ENCODE measurements around the gene KCNAB3. TPM values are rescaled to one million over a fixed set of nuclear protein-coding genes. Genes with fewer than 3 reads are reported as not detected.

The KCNAB3 gene
- total RNA-seq, 8 experiments from 2014 or later: 0.25 to 17.2 (median 1.9) TPM

DNA sequence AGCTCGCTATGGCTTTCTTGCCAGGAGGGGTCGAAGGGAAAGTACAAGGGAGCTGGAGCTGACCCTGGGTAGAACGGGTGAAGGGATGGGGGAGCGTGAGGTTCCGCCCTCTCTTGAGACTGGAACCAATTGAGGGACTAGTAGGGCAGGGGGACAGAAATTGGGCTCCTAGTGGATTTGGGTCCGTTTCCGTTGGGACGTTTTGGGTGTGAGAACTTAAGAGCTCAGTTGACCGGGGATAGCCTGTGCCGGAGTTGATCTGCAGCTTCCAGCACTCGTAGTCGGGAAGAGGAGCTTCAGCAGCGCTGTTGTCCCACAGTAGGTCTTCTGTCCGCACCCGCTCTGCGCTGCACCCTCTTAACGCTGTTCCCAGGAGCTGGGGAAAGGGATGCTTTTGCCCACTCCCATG is 2.8 kb upstream of the KCNAB3 start:
- Histone ChIP-seq H3K27ac (peak overlapping the region; percentile 56 to 60), H3K4me1 (replicated peaks in 1 of 2) (peaks cover 27% of the 10 kb centered on the region in 2 donors), H3K4me3 (peak overlapping the region; percentile 59 to 96 (median 63))
- ATAC-seq (replicated peaks in 6 of 8): peak in 7 of 8 experiments; percentile 1 to 27 (median 12)
- in situ Hi-C loops (cut with MboI; ENCODE audit: low pct_unique_long_range_greater_than_20kb in 2 of 9, low sequenced_read_pairs in 9 of 9, unreplicated experiment in 9 of 9): no loop called here
- 0 to 4% (median 1%) methylated on average over 2 to 14 of the region's 17 CpGs; no CpG with 5 or more reads in 3 of the 10 experiments for WGBS, 10 experiments

DNA sequence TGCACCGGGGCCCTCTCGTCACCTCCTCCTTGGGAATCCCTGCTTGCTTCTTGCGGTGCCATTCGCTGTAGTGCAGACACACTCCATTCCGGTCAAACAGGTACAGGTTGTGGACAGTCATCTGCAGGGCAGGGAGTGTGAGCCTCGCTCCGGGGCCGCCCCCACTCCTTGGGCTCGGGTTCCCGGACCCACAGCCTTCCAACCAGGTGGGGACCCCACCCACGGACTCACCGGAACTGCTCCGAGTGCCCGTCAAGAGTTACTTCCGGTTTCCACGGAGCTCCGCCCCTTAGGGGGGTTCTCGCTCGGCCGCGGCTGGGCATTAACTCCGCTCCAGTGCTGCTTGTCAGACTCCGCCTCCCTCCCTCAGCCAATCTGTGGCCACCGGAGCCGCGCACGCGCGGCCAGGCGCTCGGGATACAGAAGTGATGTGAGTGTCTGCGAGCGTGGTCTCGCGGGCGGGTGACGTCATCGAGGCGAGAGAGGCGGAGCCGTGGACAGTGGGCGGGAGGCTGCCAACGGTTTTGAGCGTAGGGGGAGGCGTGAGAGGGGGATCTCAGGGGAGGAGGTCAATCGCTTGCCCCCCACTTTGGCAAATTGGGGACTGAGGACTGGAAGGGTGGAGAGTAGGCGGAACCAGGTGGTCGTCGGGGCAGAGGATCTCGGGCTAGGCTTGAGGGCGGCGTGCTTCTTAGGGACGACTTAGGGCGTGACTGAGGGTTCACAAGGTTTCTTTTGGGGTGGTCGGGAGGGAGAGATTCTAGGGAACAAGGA is 2.2 kb upstream of the KCNAB3 start, which contains the start of the genes CNTROB and TRAPPC1:
Gene CNTROB (plus strand): TSS at position 498 of the 774 bp plus-strand sequence. CDS start 874 bp downstream, outside the sequence.
Gene TRAPPC1 (minus strand): TSS at position 238 of the 774 bp plus-strand sequence. CDS start 117 bp downstream, at position 121.
- Histone ChIP-seq H3K4me1 (replicated peaks in 1 of 2) (peaks cover 27% of the 10 kb centered on the region in 2 donors), H3K27ac (peak within 1 kb of the TSS; percentile 56 to 68), H3K4me3 (peak within 1 kb of the TSS; percentile 59 to 96 (median 63))
- in situ Hi-C loops (cut with MboI; ENCODE audit: low pct_unique_long_range_greater_than_20kb in 2 of 9, low sequenced_read_pairs in 9 of 9, unreplicated experiment in 9 of 9): no loop called here
- ATAC-seq (replicated peaks in 6 of 8): peak; percentile 88 to 97 (median 94)
- 0% methylated on average over 5 to 9 of the region's 55 CpGs; no CpG with 5 or more reads in 7 of the 10 experiments for WGBS, 10 experiments

DNA sequence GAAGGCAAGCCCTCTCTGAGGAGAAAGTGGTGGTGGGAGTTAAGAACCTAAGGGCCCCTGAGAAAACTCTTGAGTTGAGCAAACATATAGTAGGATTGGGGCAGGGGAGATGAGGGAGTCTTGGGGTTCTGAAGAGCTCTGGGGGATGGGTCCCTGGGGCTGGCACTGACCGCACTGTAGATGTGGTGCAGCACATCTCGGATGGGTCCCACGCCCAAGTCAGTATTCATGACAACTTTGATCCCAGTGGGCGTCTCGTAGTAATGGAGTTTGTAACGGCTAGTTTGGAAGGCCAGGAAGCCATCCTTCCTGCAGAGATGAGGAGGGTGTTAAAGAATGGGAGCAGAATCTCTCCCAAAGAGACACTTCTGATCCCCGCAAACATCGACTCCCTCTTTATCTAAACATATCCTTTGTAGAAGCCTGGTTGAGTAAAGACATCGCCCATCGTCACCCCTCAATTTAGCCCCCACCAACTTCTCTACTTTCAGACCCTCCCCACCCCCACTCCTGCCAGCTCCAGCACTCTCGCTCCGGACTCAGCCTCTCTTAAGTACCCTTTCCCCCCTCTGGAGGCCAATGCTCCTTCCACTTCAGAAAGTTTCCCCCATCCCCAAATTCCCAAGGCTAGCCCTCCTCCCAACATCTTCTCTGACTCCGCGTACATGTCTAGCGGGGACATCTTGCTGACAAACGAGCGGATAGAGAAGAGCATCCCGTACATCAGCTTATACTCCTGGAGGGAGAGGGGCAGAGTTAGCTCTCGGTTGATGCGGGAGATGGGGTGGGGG is 1.4 kb upstream of the KCNAB3 start:
- in situ Hi-C loops (cut with MboI; ENCODE audit: low pct_unique_long_range_greater_than_20kb in 2 of 9, low sequenced_read_pairs in 9 of 9, unreplicated experiment in 9 of 9): no loop called here
- H3K4me1 ChIP-seq (replicated peaks in 1 of 2): peaks cover 27% of the 10 kb centered on the region in 2 donors
- H3K27ac ChIP-seq: peak overlapping the region in 1 of 2 donors; percentile 68
- WGBS, 10 experiments: 46 to 89% (median 55%) methylated on average over 3 to 6 of the region's 20 CpGs; no CpG with 5 or more reads in 7 of the 10 experiments
- peak in 1 of 8 experiments; percentile 1 for ATAC-seq (replicated peaks in 6 of 8)
- H3K4me3 ChIP-seq: peak overlapping the region; percentile 59 to 96 (median 63)

DNA sequence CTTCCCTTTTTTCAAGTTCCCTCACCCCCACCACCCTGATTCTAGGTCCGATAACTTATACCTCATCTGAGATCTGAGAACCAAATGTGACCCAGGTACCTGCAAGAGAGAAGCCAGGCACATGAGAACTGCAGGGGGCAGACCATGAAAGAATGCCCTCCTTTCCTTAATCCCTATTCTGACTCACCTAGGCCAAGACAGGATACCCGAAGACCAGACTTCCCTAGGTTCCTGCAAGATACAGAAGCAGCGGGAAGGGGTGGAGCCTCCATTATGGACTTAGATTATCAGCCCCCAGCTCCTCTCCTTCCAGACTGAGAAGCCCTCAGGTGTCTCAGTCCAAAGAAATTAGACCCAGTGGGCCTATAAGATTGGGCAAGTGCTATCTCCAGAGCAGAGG is 2.1 kb downstream of the KCNAB3 start:
- WGBS, 10 experiments: 50 to 100% (median 80%) methylated on average over 1 to 3 of the region's 3 CpGs; no CpG with 5 or more reads in 3 of the 10 experiments
- no peak overlapping the region for H3K4me3 ChIP-seq
- peaks cover 18 to 22% of the 10 kb centered on the region in 2 donors for H3K4me1 ChIP-seq (replicated peaks in 1 of 2)
- ATAC-seq (replicated peaks in 6 of 8): no peak
- no peak overlapping the region for H3K27ac ChIP-seq
- in situ Hi-C loops (cut with MboI; ENCODE audit: low pct_unique_long_range_greater_than_20kb in 2 of 9, low sequenced_read_pairs in 9 of 9, unreplicated experiment in 9 of 9): no loop called here

DNA sequence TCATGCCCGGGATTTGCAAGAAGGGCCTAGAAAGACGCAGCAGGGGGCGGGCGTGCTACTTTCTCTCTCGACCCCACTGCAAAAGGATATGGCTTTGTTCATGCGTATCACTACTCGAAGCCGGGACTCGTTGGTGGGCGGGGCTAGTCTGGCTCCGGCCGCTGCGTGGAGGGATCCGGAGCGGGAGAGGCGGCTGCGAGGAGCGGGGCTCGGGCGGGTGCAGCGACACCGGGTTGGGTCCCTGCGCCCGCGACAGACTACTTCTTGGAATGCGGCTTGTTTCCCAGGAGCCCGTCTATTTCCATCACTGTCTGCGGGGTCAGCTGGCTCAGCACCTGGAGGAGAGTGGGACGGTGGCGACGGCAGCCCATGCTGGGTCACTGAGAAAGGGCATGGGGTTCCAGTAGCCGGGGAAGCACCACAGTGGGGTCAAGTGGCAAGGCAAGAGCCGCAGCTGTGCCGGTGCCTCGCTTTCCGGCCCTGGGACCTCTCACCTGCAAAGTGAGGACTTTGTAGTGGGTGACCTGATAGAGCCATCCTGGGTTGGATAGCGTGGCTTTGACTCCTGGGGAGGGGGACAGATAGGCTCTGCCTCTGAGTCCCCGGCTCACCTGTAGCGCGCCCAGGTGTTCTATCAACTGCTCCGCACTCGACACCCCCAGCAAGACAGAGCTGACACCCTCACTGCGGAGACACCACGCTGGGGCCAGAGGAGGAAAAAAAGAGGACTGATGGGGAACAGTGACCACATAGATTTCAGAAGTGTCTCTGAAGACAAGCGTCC is 6.6 kb downstream of the KCNAB3 start:
- ATAC-seq (replicated peaks in 6 of 8): peak; percentile 93 to 98 (median 96)
- Histone ChIP-seq H3K27ac (peak overlapping the region; percentile 64 to 85), H3K4me1 (replicated peaks in 1 of 2) (peaks cover 13% of the 10 kb centered on the region in 2 donors), H3K4me3 (peak overlapping the region; percentile 21 to 35 (median 24))
- 28 to 70% (median 52%) methylated on average over 1 to 23 of the region's 45 CpGs; no CpG with 5 or more reads in 4 of the 10 experiments for whole genome bisulfite sequencing, 10 experiments
- in situ Hi-C loops (cut with MboI; ENCODE audit: low pct_unique_long_range_greater_than_20kb in 2 of 9, low sequenced_read_pairs in 9 of 9, unreplicated experiment in 9 of 9): no loop called here

DNA sequence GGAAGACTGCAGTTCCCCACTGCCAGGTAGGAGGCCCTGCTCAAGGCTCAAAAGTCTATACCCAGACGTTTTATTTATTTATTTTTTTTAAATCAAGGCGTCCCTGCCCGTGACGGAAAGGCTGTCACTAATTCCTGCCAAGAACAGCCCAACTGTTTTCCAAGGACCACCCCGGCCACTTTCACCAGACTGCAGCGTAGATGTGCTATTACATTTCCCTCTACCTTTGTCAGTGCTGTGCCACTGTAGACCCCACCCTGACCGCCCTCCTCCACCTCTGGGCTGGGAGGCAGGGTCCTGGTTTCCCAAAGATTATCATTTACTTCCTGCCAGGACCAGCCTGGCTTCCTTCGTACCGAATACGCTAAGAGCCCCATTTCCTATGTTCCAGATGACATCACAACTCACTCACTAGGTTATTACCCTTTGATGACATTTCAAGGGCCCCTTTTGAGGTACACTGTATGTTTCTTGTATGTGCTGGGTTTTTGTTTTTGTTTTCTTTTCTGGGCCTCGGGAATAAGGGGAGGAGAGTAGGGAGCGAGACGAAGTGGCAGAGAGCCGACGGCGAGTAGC is 7.3 kb downstream of the KCNAB3 start:
- in situ Hi-C loops (cut with MboI; ENCODE audit: low pct_unique_long_range_greater_than_20kb in 2 of 9, low sequenced_read_pairs in 9 of 9, unreplicated experiment in 9 of 9): no loop called here
- WGBS, 10 experiments: 0 to 100% (median 57%) methylated on average over 1 to 11 of the region's 16 CpGs; no CpG with 5 or more reads in 1 of the 10 experiments
- H3K27ac ChIP-seq: peak overlapping the region; percentile 64 to 85
- H3K4me1 ChIP-seq (replicated peaks in 1 of 2): peaks cover 13% of the 10 kb centered on the region in 2 donors
- H3K4me3 ChIP-seq: peak overlapping the region in 4 of 5 donors; percentile 21 to 35 (median 25)
- ATAC-seq (replicated peaks in 6 of 8): peak in 5 of 8 experiments; percentile 22 to 60 (median 54)

DNA sequence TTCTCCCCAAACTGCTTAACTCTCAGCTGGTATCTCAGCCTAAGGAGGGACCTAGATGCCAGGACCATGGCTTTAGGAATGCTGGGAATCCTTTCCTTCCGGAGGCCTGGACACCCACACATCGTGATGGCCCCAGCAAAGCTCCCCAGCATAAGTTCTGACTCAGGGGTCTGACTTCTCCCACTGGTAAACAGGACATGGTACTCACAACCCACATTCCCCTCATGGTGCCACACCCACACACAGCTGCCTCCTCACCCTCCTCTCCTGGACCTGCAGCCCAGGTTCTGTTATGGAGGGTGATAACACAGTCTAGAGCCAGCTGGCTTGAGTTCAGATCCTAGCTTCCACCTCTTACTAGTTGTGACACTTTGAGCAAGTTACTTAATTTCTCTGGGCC is 12.8 kb downstream of the KCNAB3 start:
- Histone ChIP-seq H3K4me3 (peak overlapping the region in 1 of 5 donors; percentile 47), H3K4me1 (replicated peaks in 1 of 2) (peaks cover 12 to 17% of the 10 kb centered on the region in 2 donors), H3K27ac (peak overlapping the region; percentile 93)
- ATAC-seq (replicated peaks in 6 of 8): no peak
- in situ Hi-C loops (cut with MboI; ENCODE audit: low pct_unique_long_range_greater_than_20kb in 2 of 9, low sequenced_read_pairs in 9 of 9, unreplicated experiment in 9 of 9): no loop called here
- WGBS, 10 experiments: 8 to 100% (median 37%) methylated on average over 1 to 2 of the region's 2 CpGs; no CpG with 5 or more reads in 4 of the 10 experiments

DNA sequence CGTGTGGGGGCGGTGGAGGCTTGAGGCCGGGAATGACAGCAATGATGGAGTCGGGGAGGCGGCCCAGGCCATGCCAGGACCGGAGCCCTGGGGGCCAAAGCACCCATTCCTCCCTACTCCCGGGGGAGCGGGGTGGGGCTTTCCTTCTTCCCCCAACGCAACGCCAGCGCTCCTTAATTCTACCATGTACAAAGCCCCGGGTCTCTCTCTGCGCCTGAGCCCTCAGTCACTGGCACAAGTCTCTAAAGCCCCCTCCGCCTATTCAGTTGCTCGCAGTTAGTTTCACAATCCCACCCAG is 13.3 kb downstream of the KCNAB3 start:
- peak overlapping the region; percentile 93 for H3K27ac ChIP-seq

DNA sequence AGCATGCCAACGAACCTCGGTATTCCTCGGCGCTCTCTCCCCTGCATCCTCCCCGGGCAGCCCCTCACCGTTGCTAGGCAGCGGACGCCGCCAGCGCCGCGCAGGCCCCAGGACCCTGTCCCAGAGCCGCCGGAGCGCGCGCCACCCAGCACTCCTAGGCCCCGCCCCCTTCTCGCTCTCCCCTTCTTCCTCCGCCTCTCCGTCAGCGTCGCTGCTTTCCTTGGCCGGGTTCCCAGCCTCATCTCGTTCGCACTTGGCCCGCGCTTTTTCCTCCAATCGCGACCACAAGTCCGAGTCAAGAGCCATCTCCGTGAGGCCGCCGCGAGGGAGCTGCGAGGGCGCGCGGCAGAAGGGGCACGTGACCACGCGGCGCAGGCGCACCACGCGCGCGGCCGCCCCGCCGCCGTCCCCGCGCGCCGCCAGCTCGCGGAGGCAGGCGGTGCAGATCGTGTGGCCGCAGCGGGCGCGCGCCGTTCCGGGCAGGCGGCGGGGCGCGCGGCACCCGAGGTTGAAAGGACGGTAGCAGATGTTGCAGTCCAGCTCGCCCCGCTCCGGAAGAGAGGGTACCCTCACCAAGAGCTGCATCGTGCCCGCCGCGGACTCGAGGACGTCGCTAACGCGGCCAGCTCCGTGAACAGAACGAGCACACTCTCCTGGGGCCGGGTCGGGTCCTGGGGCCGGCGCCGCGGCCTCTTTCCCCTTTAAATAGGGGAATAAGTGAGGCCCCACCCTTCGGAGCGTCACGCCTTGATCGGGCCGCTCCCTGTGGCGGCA is 13.9 kb downstream of the KCNAB3 start, which contains the start of gene RNF227:
Gene RNF227 (minus strand): TSS at position 679 of the 774 bp plus-strand sequence. CDS start 94 bp downstream, at position 585.
- 0 to 5% (median 2%) methylated on average over 2 to 13 of the region's 100 CpGs; no CpG with 5 or more reads in 4 of the 10 experiments for WGBS, 10 experiments
- peak within 1 kb of the TSS; percentile 93 for H3K27ac ChIP-seq
- in situ Hi-C loops (cut with MboI; ENCODE audit: low pct_unique_long_range_greater_than_20kb in 2 of 9, low sequenced_read_pairs in 9 of 9, unreplicated experiment in 9 of 9): no loop called here

More for the DNA sequence above, 13.3 kb downstream of the KCNAB3 start:
- 30 to 42% methylated on average over 6 of the region's 15 CpGs; no CpG with 5 or more reads in 8 of the 10 experiments for WGBS, 10 experiments
- in situ Hi-C loops (cut with MboI; ENCODE audit: low pct_unique_long_range_greater_than_20kb in 2 of 9, low sequenced_read_pairs in 9 of 9, unreplicated experiment in 9 of 9): no loop called here
- peak overlapping the region; percentile 39 to 47 (median 43) for H3K4me3 ChIP-seq
- no peak for ATAC-seq (replicated peaks in 6 of 8)
- H3K4me1 ChIP-seq (replicated peaks in 1 of 2): peaks cover 12 to 17% of the 10 kb centered on the region in 2 donors

DNA sequence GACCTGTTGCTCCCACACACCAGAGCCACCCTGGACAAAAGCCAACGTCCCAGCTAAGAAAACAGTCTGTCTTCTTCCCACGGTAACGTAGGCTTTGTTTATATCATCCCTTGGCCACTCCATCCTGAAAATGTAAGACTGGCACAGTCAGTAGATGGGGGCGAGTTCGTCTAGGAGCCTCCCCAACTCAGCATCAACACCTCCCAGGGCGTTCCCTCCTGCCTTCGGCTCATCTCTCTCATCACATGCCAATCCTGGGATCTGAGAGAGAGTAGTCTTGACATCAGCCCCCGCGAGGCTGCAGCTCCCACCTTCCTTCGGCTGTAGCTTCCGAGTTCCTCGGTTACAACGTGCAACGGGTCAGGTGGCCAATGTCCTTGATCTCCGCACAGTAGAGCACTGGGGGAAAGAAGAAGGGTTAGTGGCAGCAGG is 14.5 kb downstream of the KCNAB3 start:
- 0 to 13% (median 1%) methylated on average over 1 to 14 of the region's 15 CpGs; no CpG with 5 or more reads in 3 of the 10 experiments for WGBS, 10 experiments
- Histone ChIP-seq H3K4me1 (replicated peaks in 1 of 2) (peaks cover 12 to 17% of the 10 kb centered on the region in 2 donors), H3K27ac (peak overlapping the region in 1 of 2 donors; percentile 93), H3K4me3 (peak overlapping the region; percentile 39 to 47 (median 43))
- peak in 2 of 8 experiments; percentile 21 to 24 for ATAC-seq (replicated peaks in 6 of 8)
- in situ Hi-C loops (cut with MboI; ENCODE audit: low pct_unique_long_range_greater_than_20kb in 2 of 9, low sequenced_read_pairs in 9 of 9, unreplicated experiment in 9 of 9): no loop called here

More for the DNA sequence above, 13.9 kb downstream of the KCNAB3 start, which contains the start of gene RNF227:
- H3K4me3 ChIP-seq: peak within 1 kb of the TSS; percentile 39 to 47 (median 43)
- ATAC-seq (replicated peaks in 6 of 8): peak; percentile 75 to 91 (median 88)
- peaks cover 12 to 17% of the 10 kb centered on the region in 2 donors for H3K4me1 ChIP-seq (replicated peaks in 1 of 2)

DNA sequence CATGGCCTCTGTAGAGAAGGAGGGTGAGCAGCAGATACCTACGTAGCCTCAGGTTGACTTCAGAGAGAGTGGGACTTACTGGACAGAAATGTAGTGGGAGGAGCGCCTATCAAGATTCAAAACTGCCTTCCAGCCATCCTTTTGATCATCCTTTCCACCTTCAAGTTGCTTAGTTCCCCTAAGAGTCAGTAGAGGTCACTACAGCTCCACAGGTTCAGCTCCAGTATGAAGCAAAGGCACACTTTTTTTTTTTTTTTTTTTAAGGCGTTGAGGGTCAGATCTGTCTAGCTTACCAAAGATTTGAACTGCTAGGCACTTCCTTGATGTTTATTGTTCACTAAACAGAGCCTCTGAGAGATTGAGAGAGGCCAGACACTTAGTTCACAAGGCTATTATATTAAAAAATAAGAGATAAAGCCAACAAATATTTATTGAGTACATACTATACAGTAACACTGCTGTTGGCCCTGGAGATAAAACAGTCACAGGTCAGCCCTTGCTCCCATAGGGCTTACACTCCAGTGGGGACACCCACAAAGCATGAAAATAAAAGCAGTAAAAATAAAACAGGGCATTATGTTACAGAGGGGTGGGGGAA is 16.6 kb downstream of the KCNAB3 start:
- no peak overlapping the region for H3K4me3 ChIP-seq
- in situ Hi-C loops (cut with MboI; ENCODE audit: low pct_unique_long_range_greater_than_20kb in 2 of 9, low sequenced_read_pairs in 9 of 9, unreplicated experiment in 9 of 9): no loop called here
- peaks cover 12 to 17% of the 10 kb centered on the region in 2 donors for H3K4me1 ChIP-seq (replicated peaks in 1 of 2)
- peak in 2 of 8 experiments; percentile 1 to 3 for ATAC-seq (replicated peaks in 6 of 8)
- no peak overlapping the region for H3K27ac ChIP-seq
- WGBS, 10 experiments: 10 to 50% (median 29%) methylated on average over 1 to 3 of the region's 3 CpGs; no CpG with 5 or more reads in 4 of the 10 experiments
